GM21390 (cell line): ENCODE measurements around the gene INVS.

Experiments
- ATAC-seq: cut with Tn5 transposase; IDR thresholded peaks from one replicate; pipeline ENCODE4 v1.9.1; 2021; ENCODE audit not compliant: unreplicated experiment

The INVS gene

DNA sequence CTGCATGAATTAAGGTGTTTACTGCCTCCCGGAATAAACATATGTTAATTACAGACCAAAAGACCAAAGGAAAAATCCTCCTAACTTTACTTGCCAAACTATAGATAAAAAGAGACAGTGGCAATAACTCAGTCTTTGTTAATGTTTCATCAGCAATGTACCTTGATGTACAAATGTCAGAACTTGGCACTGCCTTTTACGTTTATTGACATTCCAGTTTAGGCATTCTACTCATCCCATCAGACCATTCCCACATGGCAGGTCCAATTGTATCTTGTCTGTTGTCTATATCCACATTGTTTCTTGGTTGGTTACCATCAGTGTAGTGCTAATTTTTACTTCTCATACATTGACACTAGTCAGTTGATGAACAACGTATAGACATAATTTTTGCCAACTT lies 168.2 kb downstream of the INVS start:
- no peak for ATAC-seq

DNA sequence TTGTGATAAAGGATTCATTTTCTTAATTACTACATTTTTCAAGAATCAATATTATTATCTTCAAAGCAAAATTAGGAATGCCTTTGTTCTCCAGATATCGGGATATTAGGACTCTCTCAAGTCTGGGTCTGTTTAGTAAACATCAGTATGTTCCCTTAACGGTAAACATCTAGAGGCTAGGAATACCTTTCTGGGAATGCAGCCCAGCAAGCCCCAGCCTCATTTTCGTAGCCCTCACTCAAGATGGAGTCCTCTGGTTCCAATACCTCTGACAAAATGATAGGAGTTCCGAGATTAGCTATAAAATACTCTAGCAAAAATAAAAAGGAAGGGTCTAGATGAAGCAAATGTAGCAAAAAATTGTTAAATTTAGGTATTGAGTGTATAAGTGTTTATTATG lies 169.2 kb downstream of the INVS start:
- ATAC-seq: no peak

DNA sequence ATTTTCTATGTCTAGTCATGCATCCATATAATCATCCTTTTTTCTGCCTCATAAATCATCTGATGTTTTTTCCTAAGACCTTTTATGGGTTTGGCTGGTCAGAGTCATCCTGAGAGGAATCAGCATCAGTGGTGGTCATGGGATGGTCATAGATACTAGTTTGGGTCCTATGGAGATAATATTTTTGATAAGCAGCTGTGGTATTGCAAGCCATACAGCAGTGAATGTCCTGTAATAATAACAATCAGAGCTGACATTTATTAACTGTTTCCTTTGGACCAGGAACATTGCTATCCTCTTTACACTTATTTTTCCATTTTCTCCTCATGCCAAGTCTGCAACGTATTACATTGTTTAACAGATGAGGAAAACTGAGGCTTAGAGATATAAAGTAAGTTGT lies 170.6 kb downstream of the INVS start:
- ATAC-seq: no peak

DNA sequence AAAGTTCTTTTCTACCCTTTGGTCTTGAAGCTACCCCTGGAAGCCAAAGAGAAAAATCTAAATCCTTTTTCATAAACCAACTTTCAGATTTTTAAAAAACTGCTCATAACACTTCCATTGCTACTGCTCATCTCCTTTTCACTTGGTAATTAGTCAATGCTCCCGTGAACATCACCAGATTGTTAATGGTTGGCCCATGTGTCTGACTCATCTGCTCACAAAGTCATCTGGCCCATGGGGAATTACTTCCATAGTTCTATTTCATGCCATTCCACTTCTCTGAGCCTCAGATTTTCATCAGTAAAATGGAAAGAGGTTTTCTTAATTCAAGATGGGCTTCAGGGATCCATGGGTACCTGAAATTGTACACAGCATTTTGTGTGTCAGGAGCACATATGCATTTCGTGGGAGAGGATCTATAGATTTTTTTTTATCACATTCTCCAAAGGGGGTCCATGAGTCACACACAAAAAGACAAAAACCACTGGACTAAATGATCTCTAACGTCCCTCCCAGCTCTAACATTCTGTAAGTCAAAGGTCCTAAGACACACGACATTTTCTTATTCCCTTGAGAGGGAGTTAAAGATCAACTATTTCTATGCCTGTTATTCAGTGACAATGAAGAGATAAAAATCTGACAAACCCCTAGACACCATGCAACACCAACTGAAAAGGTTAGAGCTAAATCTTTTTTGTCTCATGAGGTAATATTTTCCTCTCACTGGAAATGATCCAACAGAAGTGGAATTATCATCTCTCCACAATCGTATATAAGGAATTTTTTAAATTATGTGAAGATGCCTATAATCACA lies 178.3 kb downstream of the INVS start:
- ATAC-seq: no peak

DNA sequence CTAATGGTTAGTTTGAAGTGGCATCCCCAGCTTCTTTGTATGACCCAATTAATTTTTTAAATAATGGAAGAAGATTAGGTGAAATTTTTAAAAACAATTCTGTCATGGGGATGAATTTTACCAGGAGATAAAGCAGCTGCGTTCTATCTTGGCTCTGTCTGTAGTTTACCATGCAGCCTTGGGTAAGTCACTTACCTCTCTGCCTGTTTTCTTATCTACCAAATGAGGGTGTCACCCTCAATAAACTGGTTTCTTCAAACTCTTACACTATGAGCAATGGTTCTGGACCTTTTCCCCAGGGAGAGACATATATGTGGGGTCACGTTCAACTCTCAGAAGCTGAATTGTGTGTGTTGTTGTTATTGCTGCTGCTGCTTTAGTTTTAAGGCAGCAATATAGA lies 182.0 kb downstream of the INVS start:
- ATAC-seq: no peak

DNA sequence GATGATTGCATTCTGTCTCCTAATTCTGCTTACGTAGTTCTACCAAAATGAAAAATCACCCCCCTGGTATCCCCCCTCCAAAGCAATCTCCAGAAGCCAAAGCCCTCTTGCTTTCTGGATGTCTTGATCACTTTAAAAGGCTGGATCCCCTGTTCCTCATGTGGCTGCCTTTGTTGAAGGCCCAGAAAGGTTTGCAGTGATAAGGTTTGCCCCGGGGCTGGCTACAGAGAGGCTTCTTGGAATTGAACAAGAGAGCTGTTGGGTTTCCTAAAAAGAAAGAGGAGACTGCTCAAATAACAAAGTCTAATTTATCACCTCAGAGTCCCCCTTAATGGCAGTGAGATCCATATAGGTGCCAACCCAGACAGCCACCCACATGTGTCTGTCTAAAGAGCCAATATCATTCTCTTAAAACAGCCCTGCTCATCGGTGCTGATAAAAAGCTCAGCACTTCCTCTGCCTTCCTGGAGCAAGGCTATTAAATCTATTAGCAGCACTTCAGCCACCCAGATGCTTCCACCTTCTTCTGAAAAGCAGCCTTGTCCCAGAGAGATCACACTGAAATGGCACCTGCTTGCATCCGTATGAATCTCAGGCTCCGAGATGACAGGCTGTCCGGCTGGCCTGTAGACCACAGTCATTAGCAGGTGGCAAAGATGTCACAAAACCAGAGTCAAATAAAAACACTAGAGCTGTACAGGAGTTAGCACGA lies 182.8 kb downstream of the INVS start:
- no peak for ATAC-seq

DNA sequence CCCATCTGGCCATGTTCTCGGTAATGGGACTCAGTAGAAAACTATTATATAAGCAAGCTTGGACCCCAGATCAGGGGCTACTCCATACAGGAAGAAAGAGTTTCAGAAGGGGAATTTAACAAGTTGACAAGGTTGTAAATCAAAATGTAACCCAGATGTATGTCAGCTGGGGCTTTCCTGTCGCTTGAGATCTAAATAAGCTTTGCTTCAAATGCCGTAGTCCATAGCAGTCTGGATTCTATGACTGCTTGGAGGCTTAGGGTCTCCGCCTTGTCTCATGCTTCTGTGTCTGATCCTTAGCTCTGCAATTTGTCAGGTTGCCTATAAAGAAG lies 183.3 kb downstream of the INVS start:
- ATAC-seq: no peak

DNA sequence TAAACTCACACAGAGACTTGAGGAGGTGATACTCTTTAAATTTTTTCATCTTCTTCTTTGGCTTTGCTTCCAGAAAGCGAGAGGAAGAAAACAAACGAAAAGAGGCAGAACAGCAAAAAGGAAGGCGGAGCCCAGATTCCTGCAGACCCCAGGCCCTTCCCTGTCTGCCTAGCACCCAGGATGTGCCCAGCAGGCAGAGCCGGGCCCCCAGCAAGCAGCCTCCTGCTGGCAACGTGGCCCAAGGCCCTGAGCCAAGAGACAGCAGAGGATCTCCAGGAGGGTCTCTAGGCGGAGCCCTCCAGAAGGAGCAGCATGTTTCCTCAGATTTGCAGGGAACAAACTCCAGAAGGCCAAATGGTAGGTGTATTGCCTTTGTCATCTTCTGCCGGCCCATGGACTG lies 185.2 kb downstream of the INVS start:
- ATAC-seq: no peak

DNA sequence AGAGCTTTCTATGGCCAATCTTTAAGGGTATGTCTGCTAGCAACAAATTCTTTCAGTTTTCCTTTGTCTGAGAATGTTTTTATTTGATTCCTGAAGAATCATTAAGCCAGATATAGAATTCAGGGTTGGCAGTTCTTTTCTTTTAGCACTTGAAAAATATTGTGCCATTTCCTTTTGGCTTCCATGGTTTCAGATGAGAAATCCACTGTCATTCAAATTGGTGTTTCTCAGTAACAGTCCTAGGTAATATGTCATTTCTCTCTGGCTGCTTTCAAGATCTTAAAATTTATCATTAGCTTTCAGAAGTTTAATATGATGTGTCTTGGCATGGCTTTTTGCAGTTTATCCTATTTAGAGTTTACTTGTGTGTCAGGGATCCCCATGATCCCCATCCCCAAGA lies 186.0 kb downstream of the INVS start:
- no peak for ATAC-seq

DNA sequence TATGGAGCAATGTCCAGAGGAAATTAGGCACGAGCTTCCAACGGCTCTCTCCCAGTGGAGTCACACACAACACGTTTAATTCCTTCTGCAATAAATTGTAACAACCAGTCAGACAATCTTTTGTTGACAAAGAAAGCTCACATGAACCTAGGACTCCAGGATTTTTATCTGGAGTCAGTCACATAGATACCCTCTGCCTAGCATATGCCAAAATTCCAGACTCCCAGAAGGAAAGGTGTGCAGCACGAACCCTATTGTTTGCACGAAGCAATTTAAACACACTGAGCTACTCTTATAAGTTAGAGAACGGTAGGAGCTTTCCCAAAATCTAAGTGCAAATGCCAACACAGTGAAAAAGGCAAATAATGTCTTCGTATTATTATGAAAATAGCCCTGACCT lies 186.6 kb downstream of the INVS start:
- ATAC-seq: no peak

DNA sequence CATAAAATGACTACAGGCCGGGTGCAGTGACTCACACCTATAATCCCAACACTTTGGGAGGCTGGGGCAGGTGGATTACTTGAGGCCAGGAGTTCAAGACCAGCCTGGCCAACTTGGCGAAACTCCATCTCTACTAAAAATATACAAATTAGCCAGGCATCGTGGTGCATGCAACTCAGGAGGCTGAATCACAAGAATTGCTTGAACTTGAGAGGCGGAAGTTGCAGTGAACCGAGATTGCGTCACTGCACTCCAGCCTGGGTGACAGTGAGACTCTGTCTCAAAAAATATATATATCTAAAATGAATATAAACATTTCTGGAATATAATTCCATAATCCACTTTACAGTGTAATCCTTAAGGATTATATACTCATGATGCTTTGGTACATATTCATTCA lies 187.2 kb downstream of the INVS start:
- ATAC-seq: no peak

DNA sequence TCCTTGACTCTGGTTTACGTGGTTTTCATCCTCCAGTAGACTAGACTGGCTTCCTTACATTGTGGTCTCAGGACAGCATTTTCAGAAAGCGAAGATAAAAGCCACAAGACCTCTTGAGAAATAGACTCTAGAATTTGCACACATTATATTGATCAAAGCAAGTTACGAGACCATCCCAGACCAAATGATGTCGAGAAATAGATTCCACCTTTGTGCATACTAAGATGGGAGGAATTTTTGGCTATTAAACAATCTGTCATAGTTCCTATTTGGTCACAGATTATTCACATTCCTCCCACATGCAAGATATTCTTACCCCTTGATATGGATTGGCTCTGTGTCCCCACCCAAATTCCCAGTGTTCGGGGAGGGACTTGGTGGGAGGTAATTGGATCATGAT lies 188.1 kb downstream of the INVS start:
- ATAC-seq: no peak

DNA sequence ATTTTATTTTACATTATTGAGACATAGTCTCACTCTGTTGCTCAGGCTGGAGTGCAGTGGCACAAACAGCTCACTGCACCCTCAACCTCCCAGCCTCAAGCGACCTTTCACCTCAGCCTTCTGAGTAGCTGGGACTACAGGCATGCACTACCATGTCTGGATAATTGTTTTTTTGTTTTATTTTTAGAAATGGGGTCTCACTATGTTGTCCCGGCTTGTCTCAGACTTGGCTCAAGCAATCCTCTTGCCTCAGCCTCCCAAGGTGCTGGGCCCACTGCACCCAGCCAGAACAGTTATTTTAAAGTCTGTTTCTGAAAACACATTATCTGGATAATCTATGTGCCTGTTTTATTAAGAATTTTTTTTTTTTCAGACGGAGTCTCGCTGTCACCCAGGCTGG lies 191.7 kb downstream of the INVS start:
- ATAC-seq: no peak

DNA sequence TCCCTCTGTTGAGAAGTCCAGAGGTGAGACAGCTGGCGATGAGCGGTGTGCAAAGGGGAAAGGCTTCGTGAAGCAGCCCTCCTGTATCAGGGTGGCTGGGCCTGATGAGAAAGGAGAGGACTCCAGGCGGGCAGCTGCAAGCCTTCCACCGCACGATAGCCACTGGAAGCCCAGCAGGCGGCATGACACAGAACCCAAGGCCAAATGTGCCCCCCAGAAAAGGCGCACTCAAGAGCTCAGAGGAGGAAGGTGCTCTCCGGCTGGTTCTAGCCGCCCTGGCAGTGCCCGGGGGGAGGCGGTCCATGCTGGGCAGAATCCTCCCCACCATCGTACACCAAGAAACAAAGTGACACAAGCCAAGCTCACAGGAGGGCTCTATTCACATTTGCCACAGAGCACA lies 193.4 kb downstream of the INVS start:
- no peak for ATAC-seq

DNA sequence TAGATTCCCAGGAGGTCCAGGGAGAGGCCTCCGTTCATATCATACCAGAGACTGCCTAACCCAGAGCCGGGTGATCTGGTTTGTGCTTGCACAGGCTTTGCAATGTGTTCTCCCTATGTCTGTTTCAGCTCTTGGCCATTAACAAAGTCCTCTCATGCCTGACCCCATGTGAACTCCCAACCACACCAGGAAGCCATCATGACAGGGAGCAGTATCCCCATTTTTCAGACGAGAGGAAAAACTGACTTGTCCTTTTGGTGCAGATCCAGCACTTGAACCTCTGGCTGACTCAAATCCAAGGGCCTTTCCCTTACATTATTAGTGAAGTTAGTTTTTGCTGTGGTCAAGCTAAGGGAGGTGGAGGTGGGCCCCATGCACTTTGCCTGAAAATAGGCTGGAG lies 195.3 kb downstream of the INVS start:
- ATAC-seq: no peak

DNA sequence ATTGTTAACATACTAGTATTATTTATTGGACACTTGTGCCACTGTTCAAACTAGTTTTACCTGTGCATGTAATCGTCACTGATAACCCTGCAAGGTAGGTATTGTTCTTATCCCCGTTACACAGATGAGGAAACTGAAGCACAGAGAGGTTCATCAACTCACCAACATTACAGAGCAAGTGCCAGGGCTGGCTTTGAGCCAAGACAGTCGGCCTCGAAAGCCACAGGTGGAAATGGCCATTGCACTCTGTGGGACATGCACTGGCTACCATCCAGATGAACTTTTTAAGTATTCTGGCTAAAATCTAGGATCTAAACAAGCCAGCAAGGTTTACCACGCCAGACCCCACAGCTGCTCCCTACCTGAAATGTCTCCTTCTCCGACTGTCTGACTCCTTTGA lies 195.8 kb downstream of the INVS start:
- no peak for ATAC-seq

DNA sequence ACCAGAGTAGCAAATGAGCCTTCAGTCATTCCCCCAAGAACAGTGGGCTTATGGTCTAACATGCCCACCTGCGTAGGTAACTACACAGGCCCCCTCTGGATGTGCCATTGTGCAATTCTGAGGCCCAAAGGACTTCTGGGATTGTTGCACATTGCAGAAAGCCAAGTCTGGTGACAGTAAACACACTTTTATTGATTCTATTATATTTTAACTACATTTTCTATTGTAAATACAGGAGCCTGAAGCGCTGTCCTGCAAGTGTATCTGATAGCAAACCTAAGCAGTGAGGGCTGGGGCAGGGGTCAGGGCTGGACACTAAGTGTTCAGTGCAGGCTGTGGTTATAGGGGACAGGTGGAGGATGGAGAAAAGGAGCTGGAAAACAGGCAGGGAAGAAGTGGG lies 196.2 kb downstream of the INVS start:
- no peak for ATAC-seq

DNA sequence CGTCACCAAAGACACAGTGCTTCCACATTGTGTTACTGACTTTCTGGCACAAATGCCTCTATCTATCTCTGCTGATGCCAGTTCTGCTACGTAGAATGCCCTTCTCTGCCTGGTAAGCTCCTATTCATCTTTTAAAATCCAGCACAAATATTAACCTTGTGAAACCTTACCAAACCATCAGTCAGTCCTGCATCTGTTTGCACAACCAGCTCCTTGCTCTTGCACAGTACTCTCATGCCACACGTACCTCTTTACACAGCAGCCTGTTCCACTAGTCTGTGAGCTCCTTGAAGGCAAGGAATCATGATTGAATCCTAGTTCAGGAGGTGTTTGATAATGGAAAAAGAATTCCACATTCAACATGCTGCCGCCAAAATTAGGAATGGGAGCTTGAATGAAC lies 197.4 kb downstream of the INVS start:
- no peak for ATAC-seq

DNA sequence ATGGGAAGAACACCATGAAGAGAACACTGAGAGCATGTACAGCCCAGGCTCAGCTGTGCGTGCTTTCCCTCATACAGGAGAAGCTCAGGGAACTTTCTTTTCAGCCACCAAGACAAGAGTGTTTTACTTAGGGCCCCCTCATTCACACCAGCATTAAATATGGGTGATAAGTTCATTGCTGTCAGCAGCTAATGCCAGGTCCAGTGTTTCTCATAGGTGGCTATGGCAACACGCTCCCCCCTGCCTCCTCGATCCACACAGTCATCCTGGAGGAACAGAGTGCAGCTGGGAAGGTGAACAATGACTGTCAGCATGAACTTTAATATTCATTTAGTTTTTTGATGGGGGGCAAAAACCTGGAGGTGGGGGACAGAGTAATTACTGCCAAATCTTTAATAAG lies 199.3 kb downstream of the INVS start:
- ATAC-seq: no peak

DNA sequence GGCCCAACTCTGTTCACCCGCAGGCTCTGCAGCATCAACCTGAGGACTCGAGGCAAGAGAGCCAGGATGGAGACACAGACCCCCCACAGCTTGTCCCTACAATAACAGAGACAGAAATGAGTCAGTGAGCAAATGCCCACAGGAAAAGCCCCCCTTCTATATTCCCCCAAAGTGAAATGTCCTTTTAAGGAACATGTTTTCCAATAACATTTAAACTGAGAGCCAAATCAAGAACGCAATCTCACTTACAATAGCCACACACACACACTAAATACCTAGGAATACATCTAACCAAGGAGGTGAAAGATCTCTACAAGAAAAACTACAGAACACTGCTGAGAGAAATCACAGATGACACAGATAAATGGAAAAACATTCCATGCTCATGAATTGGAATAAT lies 204.7 kb downstream of the INVS start:
- ATAC-seq: no peak

DNA sequence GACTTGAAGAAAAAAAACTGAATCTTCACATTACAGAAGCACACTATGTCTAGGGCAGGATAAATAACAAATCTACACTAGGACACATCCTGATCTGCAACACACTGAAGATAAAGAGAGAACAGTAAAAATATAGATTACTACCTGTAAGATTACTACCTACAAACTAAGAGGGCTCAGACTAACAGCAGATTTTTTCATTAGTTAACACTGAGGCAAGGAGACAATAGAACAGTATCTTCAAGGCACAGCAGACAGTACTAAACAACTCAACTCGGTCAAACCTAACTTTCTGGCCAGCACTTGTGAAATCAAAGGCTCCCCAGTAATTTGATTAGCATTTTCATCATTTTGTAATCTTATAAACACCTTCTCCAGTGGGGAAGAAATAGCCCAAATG lies 207.2 kb downstream of the INVS start:
- ATAC-seq: no peak

DNA sequence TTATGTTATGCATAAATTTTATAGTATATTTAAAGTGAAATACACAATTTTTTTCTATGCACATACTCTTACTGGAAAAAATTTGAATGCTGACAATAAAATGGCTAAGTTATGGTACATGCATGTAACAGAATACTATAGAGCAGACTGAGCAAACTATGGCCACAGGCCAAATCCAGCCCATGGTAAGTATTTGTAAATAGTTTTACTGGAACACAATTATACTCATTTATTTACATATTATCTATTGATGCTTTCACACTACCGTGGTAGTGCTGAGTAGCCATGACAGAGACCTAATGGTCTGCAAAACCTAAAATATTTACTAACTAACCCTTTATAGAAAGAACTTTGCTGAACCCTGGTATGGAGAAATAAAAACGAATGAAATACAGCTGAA lies 208.0 kb downstream of the INVS start:
- ATAC-seq: no peak

DNA sequence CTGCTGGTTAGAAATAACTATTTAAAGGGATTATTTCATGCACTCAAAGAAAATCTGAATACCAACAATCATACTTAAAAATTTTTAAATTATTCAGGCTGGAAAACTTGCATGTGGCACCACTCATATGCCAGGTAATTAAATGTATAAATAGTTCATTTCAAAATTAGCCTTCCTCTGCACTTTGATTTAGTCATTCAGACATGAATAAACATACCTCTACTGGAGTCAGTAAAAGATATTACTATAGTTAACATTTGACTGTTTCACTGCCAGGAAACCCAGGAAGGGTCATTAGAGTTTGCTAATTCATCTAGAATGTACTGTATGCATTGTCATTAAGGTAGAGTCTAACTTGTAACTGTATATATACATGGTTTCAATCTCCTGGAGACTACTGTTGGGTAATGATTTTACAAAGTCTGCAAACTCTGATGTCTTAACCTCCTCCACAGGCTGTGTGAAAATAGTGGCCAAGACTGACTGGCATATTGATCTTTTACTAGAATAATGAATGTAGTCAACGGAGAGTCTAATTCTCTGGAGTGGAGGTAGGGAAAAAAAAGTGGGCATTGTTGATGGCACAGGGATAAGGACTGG lies 210.0 kb downstream of the INVS start:
- no peak for ATAC-seq
